ENCODE data around the gene HBM.
"Not testable (repeated sequence)": the region's sequence is repeated elsewhere in the genome, so short reads cannot be mapped to it uniquely, and the experiment has no call there.

The HBM gene

DNA sequence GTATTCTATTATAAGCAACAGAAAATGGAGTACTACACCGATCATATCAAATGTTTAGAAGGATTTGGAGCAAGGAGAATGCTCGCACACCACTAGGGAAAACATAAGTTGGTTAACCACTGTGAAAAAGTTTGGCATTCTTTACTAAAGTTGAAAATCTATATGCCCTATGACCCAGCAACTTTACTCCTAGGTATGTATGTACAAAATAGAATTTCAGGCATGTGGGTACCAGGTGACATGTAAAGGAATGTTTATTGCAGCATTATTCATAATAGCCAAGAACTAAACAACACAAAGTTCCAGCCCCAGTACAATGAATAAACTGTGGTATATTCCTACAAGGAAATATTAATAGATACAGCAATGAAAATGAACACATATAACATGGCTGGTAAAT is 19.1 kb upstream of the HBM start:
- DNase-seq (ENCODE audit: low read depth): no peak

- no peak for DNase-seq (ENCODE audit: low read depth)
Observed at GRCh38 chr16:149024-149660, 16.6 kb upstream of the HBM start.

DNA sequence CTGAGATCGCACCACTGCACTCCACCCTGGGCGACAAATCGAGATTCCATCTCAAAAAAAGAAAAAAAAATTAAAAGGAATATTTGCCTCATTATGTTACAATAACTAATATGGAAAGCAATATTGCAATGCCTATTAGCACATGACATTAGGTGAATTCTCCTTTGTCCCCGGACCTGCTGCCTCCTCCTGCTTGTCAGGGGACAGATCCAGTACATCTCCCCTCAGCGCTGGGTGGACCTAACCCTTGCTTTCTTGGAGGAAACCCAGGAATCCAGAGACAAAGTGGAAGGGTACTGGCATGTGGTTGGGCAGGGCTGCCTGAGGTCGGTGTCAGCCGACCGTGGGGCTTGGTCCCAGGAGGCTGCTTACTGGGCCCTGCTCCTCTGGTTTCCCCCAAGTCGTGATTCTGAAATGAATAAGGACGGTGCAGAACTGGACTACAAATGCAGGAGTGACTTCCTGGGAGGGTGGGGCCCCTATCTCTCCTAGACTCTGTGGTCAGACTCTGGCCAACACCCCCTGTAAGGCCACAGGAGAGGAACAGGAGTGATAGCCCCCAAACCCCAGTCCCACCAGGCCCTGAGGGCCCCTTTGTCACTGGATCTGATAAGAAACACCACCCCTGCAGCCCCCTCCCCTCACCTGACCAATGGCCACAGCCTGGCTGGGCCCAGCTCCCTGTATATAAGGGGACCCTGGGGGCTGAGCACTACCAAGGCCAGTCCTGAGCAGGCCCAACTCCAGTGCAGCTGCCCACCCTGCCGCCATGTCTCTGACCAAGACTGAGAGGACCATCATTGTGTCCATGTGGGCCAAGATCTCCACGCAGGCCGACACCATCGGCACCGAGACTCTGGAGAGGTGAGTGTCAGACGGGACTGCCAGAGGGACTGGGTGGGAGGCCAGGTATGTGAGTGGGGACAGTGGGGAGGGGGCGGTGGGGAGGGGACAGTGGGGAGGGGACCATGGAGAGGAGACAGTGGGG is 13.3 kb upstream of the HBM start, which contains the start of gene HBZ:
HBZ (plus strand) TSS at position 504 of the 988 bp plus-strand sequence; CDS start at position 770, 266 bp downstream.
- DNase-seq (ENCODE audit: low read depth): no peak

GRCh38 chr16:153129-153521 is 12.7 kb upstream of the HBM start:
- DNase-seq (ENCODE audit: low read depth): not testable (repeated sequence)

- not testable (repeated sequence) for DNase-seq (ENCODE audit: low read depth)
Observed at GRCh38 chr16:153550-154216, 12.1 kb upstream of the HBM start.

DNA sequence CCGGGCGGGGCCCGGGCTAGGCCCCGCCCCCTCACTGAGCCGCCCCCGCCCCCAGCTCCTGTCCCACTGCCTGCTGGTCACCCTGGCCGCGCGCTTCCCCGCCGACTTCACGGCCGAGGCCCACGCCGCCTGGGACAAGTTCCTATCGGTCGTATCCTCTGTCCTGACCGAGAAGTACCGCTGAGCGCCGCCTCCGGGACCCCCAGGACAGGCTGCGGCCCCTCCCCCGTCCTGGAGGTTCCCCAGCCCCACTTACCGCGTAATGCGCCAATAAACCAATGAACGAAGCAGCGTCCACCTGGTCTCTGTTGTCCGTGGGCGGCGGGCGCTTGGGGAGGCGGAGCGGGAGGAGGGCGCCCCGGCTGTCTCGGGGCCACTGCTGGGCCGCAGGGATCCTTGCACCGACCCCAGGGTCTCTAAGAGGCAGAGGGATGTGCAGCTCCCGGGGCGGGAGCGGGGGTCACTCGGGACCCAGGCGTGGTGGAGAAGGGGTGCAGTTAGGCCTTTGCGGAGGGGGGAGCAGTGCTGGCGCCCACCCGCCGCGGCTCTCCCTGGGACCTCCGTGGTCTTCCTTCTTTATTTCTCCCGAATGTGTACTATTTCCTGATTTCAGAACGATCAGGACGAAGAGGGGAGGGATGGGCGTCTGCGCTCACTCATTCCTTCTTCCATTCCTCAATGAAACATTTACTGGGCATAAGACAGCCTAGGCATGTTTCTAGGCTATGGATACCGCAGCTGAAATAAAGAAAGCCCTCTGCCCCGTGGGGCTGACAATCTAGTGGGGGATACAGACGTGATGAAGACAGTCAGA is 11.4 kb upstream of the HBM start:
- no peak for DNase-seq (ENCODE audit: low read depth)

DNA sequence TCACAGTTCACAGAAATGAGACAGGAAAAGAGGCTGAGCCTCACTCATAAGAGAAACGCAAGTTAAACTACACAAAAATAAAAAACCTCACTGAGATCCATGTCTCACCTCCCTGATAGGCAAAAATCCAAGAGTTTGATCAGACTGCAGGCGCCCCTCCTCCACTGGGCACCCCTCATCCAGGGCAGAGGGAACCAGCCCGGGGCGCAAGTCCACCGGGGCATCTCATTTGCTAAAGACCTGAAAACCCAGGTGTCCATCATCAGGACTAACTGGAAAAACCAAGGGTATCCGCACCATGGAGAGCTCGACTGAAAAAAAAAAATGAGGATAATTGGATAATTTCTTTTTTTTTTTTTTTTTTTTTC is 10.8 kb upstream of the HBM start:
- no peak for DNase-seq (ENCODE audit: low read depth)

DNA sequence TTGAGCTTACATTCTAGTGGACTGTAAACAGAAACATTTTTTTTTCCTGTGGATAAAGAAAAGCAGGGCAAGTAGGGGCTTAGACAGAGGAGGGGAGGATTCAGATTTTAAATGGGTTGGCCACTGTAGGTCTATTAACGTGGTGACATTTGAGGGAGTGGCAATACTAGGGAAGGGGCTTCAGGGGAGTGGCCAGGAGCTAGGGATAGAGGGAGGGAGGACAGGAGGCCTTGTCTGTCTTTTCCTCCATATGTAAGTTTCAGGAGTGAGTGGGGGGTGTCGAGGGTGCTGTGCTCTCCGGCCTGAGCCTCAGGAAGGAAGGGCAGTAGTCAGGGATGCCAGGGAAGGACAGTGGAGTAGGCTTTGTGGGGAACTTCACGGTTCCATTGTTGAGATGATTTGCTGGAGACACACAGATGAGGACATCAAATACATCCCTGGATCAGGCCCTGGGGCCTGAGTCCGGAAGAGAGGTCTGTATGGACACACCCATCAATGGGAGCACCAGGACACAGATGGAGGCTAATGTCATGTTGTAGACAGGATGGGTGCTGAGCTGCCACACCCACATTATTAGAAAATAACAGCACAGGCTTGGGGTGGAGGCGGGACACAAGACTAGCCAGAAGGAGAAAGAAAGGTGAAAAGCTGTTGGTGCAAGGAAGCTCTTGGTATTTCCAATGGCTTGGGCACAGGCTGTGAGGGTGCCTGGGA is 6.5 kb upstream of the HBM start:
- no peak for DNase-seq (ENCODE audit: low read depth)

GRCh38 chr16:160242-160641 is 5.5 kb upstream of the HBM start:
- DNase-seq (ENCODE audit: low read depth): not testable (repeated sequence)

DNA sequence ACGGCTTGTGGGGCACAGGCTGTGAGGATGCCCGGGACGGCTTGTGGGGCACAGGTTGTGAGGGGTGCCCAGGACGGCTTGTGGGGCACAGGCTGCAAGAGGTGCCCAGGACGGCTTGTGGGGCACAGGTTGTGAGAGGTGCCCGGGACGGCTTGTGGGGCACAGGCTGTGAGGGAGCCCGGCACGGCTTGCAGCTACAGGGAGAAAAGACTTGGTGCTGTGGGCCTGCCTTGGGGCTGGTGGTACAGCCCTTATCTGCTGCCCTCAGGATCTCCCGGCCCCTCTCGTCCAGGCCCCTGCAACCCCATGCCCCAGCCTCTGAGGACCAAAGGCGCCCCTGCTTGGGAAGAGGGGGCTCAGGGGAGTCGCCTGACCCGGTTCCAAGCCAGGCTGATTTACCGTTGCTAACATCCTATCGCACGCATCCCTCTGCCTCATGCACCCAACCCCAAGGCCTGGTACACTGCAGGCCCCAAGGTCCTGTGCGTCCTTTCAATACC is 5.0 kb upstream of the HBM start:
- no peak for DNase-seq (ENCODE audit: low read depth)

DNA sequence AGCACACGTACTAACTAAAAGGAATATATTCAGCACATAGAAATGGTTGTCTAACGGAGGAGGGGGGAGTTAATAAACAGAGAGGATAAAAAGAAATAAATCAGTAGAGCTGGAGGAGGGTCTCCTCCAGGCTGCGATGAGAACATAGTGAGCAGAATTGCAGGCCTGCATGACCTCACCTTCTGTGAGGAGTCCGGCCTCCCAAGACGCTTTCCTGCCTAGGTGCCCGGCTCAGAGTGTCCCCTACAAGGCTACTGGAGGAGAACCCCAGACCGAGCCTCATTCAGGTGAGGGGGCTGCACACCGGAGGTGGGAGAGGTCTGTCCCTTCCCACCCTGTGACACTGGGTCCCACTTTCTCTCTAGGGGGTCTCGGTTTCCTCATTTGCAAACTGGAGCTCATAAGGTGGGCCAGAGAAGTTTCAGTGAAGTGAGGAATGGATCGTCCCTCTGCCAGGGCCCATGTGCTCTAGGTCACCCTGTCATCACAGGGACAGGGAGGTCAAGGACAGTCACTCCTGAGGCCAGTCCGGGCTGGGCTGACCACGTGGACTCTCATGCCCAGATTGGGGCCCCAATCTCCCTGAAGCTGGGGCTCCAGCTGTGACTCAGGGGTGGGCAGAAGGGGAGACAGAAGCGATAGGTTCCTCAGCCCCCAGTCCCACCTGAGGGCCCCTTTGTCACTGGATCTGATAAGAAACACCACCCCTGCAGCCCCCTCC is 3.3 kb upstream of the HBM start:
- DNase-seq (ENCODE audit: low read depth): no peak

- not testable (repeated sequence) for DNase-seq (ENCODE audit: low read depth)
Observed at GRCh38 chr16:163139-163538, 2.6 kb upstream of the HBM start.

DNA sequence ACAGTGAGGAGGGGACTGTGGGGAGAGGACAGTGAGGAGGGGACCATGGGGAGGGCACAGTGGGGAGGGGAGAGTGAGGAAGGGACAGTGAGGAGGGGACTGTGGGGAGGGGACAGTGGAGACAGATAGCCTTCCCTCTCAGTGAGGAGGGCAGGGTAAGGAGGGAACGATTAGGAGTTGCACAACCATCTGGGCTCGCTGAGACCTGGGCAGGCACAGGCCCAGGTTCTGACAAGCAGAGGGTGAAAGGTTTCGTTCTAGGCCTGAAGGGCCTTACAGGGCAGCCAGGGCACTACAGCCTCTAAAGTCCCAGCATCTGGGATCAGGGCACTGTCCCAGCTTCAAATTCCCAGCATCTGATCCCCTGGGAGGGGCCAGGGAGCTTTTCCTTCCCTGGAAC is 2.1 kb upstream of the HBM start:
- not testable (repeated sequence) for DNase-seq (ENCODE audit: low read depth)

DNA sequence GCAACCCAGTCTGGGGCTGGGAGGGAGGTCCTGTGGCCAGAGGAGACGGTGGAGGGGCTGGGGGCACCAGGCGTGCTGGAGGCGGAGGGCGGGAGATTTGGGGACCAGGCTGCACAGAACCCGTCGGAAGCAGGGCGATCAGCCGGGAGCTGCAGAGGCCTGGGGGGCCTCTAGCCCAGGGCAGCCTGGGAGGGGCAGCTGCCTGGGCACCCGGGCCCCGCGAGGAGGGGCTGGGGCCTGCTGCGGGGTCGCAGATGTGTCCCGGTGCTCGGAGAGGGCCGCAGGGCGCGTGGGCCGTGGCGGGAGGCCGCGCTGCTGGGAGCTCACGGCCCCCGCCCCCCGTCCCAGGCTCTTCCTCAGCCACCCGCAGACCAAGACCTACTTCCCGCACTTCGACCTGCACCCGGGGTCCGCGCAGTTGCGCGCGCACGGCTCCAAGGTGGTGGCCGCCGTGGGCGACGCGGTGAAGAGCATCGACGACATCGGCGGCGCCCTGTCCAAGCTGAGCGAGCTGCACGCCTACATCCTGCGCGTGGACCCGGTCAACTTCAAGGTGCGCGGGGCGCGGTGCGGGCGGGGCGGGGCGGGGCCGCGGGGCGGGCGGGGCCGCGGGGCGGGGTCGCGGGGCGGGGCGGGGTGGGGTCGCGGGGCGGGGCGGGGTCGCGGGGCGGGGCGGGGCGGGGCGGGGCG is 1.5 kb upstream of the HBM start:
- DNase-seq (ENCODE audit: low read depth): not testable (repeated sequence)

DNA sequence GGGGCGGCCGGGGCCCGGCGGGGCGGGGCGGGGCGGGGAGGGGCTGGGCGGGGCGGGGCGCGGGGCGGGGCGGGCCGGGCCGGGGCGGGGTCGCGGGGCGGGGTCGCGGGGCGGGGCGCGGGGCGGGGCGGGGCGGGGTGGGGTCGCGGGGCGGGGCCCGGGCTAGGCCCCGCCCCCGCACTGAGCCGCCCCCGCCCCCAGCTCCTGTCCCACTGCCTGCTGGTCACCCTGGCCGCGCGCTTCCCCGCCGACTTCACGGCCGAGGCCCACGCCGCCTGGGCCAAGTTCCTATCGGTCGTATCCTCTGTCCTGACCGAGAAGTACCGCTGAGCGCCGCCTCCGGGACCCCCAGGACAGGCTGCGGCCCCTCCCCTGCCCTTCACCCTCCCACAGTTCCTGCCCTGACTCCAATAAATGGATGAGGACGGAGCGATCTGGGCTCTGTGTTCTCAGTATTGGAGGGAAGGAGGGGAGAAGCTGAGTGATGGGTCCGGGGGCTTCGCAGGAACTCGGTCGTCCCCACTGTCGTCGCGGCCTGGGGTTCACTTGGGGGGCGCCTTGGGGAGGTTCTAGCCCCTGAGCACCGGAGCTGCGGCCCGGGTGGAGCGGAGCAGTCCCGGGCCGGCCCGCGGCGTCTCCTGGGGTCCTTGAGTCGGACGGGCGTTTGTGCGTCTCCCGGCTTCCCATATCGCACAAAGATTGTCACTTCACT is 795 bp upstream of the HBM start:
- no peak for DNase-seq (ENCODE audit: low read depth)

- DNase-seq (ENCODE audit: low read depth): no peak
Observed at GRCh38 chr16:166375-167121, 770 bp downstream of the HBM start.

GRCh38 chr16:167122-167690 is 1.4 kb downstream of the HBM start:
- DNase-seq (ENCODE audit: low read depth): no peak

DNA sequence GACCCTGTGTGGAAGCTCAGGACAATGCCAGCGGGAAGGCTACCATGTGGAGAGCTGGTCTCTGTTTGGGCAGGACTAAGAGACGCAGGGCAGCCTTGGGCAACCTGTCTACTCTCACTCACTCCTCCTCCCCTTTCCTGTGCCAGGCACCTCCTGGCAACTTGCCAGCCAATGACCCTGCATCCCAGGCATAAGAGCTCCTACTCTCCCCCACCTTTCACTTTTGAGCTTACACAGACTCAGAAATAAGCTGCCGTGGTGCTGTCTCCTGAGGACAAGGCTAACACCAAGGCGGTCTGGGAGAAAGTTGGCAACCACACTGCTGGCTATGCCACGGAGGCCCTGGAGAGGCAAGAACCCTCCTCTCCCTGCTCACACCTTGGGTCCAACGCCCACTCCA is 2.6 kb downstream of the HBM start:
- DNase-seq (ENCODE audit: low read depth): no peak
